Activated CD8-positive, alpha-beta T cell treated with anti-CD3 and anti-CD28 coated beads for 36 hours (primary cell): ENCODE results near the gene CNOT6L. TPM values are rescaled to one million over a fixed set of nuclear protein-coding genes. Genes with fewer than 3 reads are reported as not detected.

Experiments used
- ATAC-seq: fragments of 200-7000 bp; cut with Tn5 transposase; one replicate; pipeline ENCODE4 v1.10.0; 2021; ENCODE audit warnings: mild to moderate bottlenecking, moderate library complexity
- CTCF ChIA-PET: fragments of 350-600 bp; sonication (Branson Sonifier 250); formaldehyde crosslinking; loops from one replicate; lab custom pipeline; 2021; ENCODE audit warnings: antibody characterized with exemption; lab: Charles Lee
- POLR2A ChIA-PET: fragments of 350-600 bp; sonication (Branson Sonifier 250); formaldehyde crosslinking; loops from one replicate; lab custom pipeline; 2021; ENCODE audit warnings: antibody characterized with exemption; lab: Charles Lee
- DNase-seq: peaks from one replicate; pipeline ENCODE4 v3.0.0-alpha.2; 2020
- H3K27ac Mint-ChIP-seq: one replicate; pipeline ENCODE4 v1.8.0; 2021; ENCODE audit warnings: mild to moderate bottlenecking, mixed read lengths
- H3K27me3 Mint-ChIP-seq: one replicate; pipeline ENCODE4 v1.8.0; 2021; ENCODE audit warnings: mixed read lengths
- H3K36me3 Mint-ChIP-seq: one replicate; pipeline ENCODE4 v1.8.0; 2021; ENCODE audit warnings: low read depth, mixed read lengths
- H3K4me1 Mint-ChIP-seq: one replicate; pipeline ENCODE4 v1.8.0; 2021; ENCODE audit warnings: low read depth, mixed read lengths
- H3K4me3 Mint-ChIP-seq: one replicate; pipeline ENCODE4 v1.8.0; 2021; ENCODE audit warnings: mild to moderate bottlenecking, moderate library complexity, mixed read lengths
- H3K9me3 Mint-ChIP-seq: one replicate; pipeline ENCODE4 v1.8.0; 2021; ENCODE audit warnings: mixed read lengths
- intact Hi-C: fragments of 100-400 bp; cut with micrococcal nuclease; formaldehyde crosslinking; loops from one replicate; pipeline ENCODE4 v1.10.0; 2022
- total RNA-seq, 2 experiments: library from RNA; stranded (reverse); gene quantifications; one replicate each; pipeline ENCODE4 v1.2.3, GENCODE V29; 2021
- TF ChIP-seq, protein P1 (sequence below): fragments of 200-600 bp; IDR thresholded peaks from one replicate; pipeline ENCODE4 v1.8.0; 2022; ENCODE audit warnings: antibody characterized with exemption, mild to moderate bottlenecking

The CNOT6L gene
- total RNA-seq, 2 experiments from 2014 or later: 109 to 118 TPM

DNA sequence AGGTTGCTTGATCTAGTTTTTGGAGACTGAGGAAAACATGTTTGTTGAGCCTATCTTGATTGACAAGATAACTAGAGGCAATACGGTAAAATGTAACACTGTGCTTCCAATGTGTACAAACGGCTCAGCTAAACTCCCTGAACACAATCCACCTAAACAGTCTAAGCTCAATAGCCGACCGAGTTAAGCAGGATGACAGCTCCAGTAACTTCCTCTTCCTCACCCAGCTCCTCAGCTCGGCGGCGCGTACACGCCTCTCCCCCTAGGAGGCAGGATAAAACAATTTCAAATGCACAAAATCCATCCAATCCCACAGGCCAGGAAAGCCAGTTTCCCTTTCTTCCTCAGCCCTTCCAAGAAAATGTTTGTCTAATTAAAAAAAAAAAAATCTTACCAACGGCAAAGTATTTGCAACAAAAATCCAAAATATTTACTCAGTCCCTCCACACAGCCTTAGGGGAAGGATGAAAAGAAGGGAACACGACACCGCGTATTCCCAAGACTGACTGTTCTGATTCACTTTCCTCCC is 1.0 kb downstream of the CNOT6L start:
- ChIA-PET POLR2A (interaction anchor here (0.8 to 6.7 kb wide), 15 partner anchors 11 to 97 kb away, joined by 3 to 192 read pairs (median 4); partner anchors contain the start of gene MRPL1), CTCF (interaction anchor here (1.0 to 3.2 kb wide), 13 partner anchors 9 to 83 kb away, joined by 3 to 17 read pairs (median 4); partner anchors contain the start of gene MRPL1)
- H3K36me3 Mint-ChIP-seq: peaks cover 30% of the 10 kb centered on the region
- intact Hi-C loops: loop anchor here (5.0 kb wide), 1 partner anchor 81 kb away; no protein-coding TSS in a partner anchor
- ATAC-seq: peak; percentile 13
- H3K4me3 Mint-ChIP-seq: peak overlapping the region; percentile 96
- H3K4me1 Mint-ChIP-seq: peaks cover 54% of the 10 kb centered on the region
- DNase-seq: peak; percentile 60
- no peaks in the 10 kb centered on the region for H3K9me3 Mint-ChIP-seq
- TF ChIP-seq, protein P1, sequence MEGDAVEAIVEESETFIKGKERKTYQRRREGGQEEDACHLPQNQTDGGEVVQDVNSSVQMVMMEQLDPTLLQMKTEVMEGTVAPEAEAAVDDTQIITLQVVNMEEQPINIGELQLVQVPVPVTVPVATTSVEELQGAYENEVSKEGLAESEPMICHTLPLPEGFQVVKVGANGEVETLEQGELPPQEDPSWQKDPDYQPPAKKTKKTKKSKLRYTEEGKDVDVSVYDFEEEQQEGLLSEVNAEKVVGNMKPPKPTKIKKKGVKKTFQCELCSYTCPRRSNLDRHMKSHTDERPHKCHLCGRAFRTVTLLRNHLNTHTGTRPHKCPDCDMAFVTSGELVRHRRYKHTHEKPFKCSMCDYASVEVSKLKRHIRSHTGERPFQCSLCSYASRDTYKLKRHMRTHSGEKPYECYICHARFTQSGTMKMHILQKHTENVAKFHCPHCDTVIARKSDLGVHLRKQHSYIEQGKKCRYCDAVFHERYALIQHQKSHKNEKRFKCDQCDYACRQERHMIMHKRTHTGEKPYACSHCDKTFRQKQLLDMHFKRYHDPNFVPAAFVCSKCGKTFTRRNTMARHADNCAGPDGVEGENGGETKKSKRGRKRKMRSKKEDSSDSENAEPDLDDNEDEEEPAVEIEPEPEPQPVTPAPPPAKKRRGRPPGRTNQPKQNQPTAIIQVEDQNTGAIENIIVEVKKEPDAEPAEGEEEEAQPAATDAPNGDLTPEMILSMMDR: peak; percentile 30
- no peaks in the 10 kb centered on the region for H3K27me3 Mint-ChIP-seq
- peak overlapping the region; percentile 97 for H3K27ac Mint-ChIP-seq

DNA sequence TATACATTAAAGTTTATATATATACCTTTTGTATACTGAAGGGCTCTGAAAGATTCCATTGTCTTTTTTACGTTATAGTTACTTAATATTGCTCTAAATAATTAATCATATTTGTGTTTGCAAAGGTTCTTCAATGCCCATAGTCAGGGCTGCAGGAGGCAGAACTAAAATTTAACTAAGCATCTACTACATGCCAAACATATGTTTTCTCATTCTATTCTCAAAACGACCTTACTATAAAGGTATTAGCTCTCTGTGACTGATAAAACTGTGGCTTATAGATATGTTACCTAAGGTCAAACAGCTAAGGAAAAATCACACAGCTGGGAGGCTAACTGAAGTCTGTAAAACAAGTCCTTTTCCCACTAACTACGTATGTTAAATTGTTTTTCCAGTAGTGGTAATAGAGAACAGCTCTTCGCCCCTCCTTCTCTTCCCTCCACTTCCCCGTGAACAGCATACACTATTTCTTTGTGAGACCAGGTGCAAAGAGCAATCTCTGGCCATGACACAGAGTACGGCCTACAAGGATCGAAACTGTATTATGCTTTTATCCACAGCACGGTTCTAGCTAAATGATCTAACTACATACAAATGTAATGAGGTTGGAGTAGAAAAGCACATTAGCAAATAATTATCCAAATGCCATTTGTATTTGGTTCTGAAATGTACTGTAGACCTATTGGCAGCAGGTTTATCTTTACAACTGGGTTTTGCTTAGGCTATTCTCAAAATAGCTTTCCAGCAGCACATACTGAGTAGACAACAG is 1.7 kb downstream of the CNOT6L start:
- peaks cover 57% of the 10 kb centered on the region for H3K4me1 Mint-ChIP-seq
- intact Hi-C loops: loop anchor here (5.0 kb wide), 1 partner anchor 80 kb away; no protein-coding TSS in a partner anchor
- peaks cover 34% of the 10 kb centered on the region for H3K36me3 Mint-ChIP-seq
- DNase-seq (peak; percentile 31), ATAC-seq (peak; percentile 11)
- peak overlapping the region; percentile 97 for H3K27ac Mint-ChIP-seq
- H3K27me3 Mint-ChIP-seq: no peaks in the 10 kb centered on the region
- peak overlapping the region; percentile 96 for H3K4me3 Mint-ChIP-seq
- TF ChIP-seq, protein P1: no peak
- no peaks in the 10 kb centered on the region for H3K9me3 Mint-ChIP-seq
- POLR2A ChIA-PET: interaction anchor here (0.6 to 6.7 kb wide), 15 partner anchors 10 to 349 kb away, joined by 3 to 192 read pairs (median 4); partner anchors contain the start of gene MRPL1
- CTCF ChIA-PET: interaction anchor here (1.0 to 3.2 kb wide), 13 partner anchors 10 to 83 kb away, joined by 3 to 17 read pairs (median 4); partner anchors contain the start of gene MRPL1

DNA sequence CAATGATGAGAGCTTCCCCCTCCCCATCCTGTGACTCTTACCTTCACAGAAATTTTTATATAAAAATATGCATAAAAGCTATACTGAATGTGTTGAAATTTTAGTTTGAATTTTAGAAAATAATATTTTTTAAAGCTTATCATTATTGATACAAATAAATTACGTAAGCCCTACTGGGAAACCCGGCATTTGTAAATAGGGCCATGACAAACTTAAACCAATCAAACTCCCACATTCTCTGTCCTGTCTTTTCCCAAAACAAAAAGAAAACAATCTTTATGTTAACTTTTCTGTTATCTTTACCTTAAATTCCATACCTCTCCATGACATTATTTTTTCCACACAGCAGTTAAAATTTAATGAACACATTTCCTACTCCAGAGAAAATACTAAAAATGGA is 2.6 kb downstream of the CNOT6L start:
- TF ChIP-seq, protein P1: no peak
- intact Hi-C loops: loop anchor here (5.0 kb wide), 1 partner anchor 79 kb away; no protein-coding TSS in a partner anchor

DNA sequence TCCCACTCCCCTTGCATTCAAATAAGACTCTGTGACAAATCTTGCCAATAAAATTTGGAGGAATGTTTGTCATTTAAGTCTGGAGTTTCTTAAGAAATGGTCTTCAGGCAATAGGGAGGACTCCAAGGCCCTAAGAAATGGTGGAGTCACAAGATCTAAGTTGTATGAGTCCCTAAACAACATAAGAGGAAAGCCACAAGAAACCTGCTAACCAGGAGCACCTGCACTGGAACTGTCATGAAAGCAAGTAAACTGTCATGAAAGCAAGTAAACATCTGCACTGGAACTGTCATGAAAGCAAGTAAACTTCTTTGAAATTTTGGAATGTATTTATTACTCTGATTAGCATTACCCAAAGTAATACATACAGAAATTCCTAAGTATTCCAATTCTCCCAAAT is 3.5 kb downstream of the CNOT6L start:
- no peak for ATAC-seq
- Mint-ChIP-seq H3K27me3 (no peaks in the 10 kb centered on the region), H3K4me1 (peaks cover 59% of the 10 kb centered on the region), H3K27ac (peak overlapping the region; percentile 47), H3K9me3 (no peaks in the 10 kb centered on the region), H3K4me3 (peak overlapping the region; percentile 2), H3K36me3 (peaks cover 42% of the 10 kb centered on the region)
- TF ChIP-seq, protein P1: no peak
- intact Hi-C loops: loop anchor here (5.0 kb wide), 1 partner anchor 78 kb away; no protein-coding TSS in a partner anchor
- ChIA-PET CTCF (no interaction called here), POLR2A (no interaction called here)
- DNase-seq: no peak

More for the DNA sequence above, 2.6 kb downstream of the CNOT6L start:
- Mint-ChIP-seq H3K4me1 (peaks cover 55% of the 10 kb centered on the region), H3K9me3 (no peaks in the 10 kb centered on the region), H3K36me3 (peaks cover 38% of the 10 kb centered on the region), H3K4me3 (peak overlapping the region; percentile 96), H3K27me3 (no peaks in the 10 kb centered on the region), H3K27ac (peak overlapping the region; percentile 62)
- no peak for DNase-seq
- ChIA-PET CTCF (interaction anchor here (1.4 to 3.2 kb wide), 2 partner anchors 40 to 45 kb away, joined by 4 to 17 read pairs; partner anchors contain the start of gene MRPL1), POLR2A (interaction anchor here (0.7 to 6.7 kb wide), 3 partner anchors 38 to 348 kb away, joined by 3 to 192 read pairs (median 3); partner anchors contain the start of gene MRPL1)
- no peak for ATAC-seq
